ENCODE results near the gene MINDY4B. TPM values are rescaled to one million over a fixed set of nuclear protein-coding genes. Genes with fewer than 3 reads are reported as not detected.

The MINDY4B gene
- total RNA-seq, 2 donors from 2014 or later: not detected

- intact Hi-C loops (cut with DNase I): no loop called here
- TF ChIP-seq POLR2A (IDR thresholded peaks at IDR 0.05): no peak
- TF ChIP-seq CTCF (IDR thresholded peaks at IDR 0.05): no peak
- DNase-seq (no peak), ATAC-seq (no peak)
- Histone ChIP-seq H3K4me1 (no peaks in the 10 kb centered on the region), H3K9me3 (no peaks in the 10 kb centered on the region), H3K36me3 (replicated peaks in 1 of 2; ENCODE audit: insufficient read depth in 1 of 2, low read depth in 2 of 2) (no peaks in the 10 kb centered on the region), H3K4me3 (no peak overlapping the region), H3K27ac (no peak overlapping the region), H3K27me3 (no peaks in the 10 kb centered on the region)
- 83 to 90% methylated on average over 9 of the region's 9 CpGs for WGBS, 2 donors
These were observed 14.4 kb downstream of the MINDY4B start for GRCh38 chr3:150890831-150891230.

- H3K27ac ChIP-seq: no peak overlapping the region
- intact Hi-C loops (cut with DNase I): no loop called here
- no peak for DNase-seq
- no peaks in the 10 kb centered on the region for H3K27me3 ChIP-seq
- 69 to 77% methylated on average over 3 of the region's 3 CpGs for WGBS, 2 donors
- TF ChIP-seq POLR2A (IDR thresholded peaks at IDR 0.05): no peak
- no peak for TF ChIP-seq CTCF (IDR thresholded peaks at IDR 0.05)
- H3K4me1 ChIP-seq: no peaks in the 10 kb centered on the region
- ATAC-seq: no peak
- H3K36me3 ChIP-seq (replicated peaks in 1 of 2; ENCODE audit: insufficient read depth in 1 of 2, low read depth in 2 of 2): no peaks in the 10 kb centered on the region
- no peaks in the 10 kb centered on the region for H3K9me3 ChIP-seq
- H3K4me3 ChIP-seq: no peak overlapping the region
These were observed 14.9 kb downstream of the MINDY4B start for GRCh38 chr3:150890295-150890694.

GRCh38 chr3:150889106-150889505 is 16.1 kb downstream of the MINDY4B start:
- intact Hi-C loops (cut with DNase I): no loop called here
- Histone ChIP-seq H3K4me3 (no peak overlapping the region), H3K27ac (no peak overlapping the region), H3K36me3 (replicated peaks in 1 of 2; ENCODE audit: insufficient read depth in 1 of 2, low read depth in 2 of 2) (no peaks in the 10 kb centered on the region), H3K27me3 (no peaks in the 10 kb centered on the region), H3K4me1 (no peaks in the 10 kb centered on the region), H3K9me3 (no peaks in the 10 kb centered on the region)
- DNase-seq (no peak), ATAC-seq (no peak)
- TF ChIP-seq CTCF (IDR thresholded peaks at IDR 0.05) (no peak), POLR2A (IDR thresholded peaks at IDR 0.05) (no peak)
- 71 to 84% methylated on average over 6 of the region's 6 CpGs for WGBS, 2 donors

GRCh38 chr3:150887031-150887430 is 18.2 kb downstream of the MINDY4B start:
- ATAC-seq (no peak), DNase-seq (no peak)
- no peaks in the 10 kb centered on the region for H3K27me3 ChIP-seq
- TF ChIP-seq CTCF (IDR thresholded peaks at IDR 0.05): no peak
- no peak for TF ChIP-seq POLR2A (IDR thresholded peaks at IDR 0.05)
- no peak overlapping the region for H3K27ac ChIP-seq
- no peaks in the 10 kb centered on the region for H3K4me1 ChIP-seq
- no peaks in the 10 kb centered on the region for H3K9me3 ChIP-seq
- WGBS, 2 donors: 82 to 86% methylated on average over 2 of the region's 2 CpGs
- no peaks in the 10 kb centered on the region for H3K36me3 ChIP-seq (replicated peaks in 1 of 2; ENCODE audit: insufficient read depth in 1 of 2, low read depth in 2 of 2)
- intact Hi-C loops (cut with DNase I): no loop called here
- no peak overlapping the region for H3K4me3 ChIP-seq

- H3K4me3 ChIP-seq: no peak overlapping the region
- intact Hi-C loops (cut with DNase I): no loop called here
- no peak for ATAC-seq
These were observed 19.7 kb downstream of the MINDY4B start for GRCh38 chr3:150885535-150885934.

More at GRCh38 chr3:150885535-150885934, 19.7 kb downstream of the MINDY4B start:
- Histone ChIP-seq H3K27me3 (no peaks in the 10 kb centered on the region), H3K36me3 (replicated peaks in 1 of 2; ENCODE audit: insufficient read depth in 1 of 2, low read depth in 2 of 2) (no peaks in the 10 kb centered on the region), H3K27ac (no peak overlapping the region), H3K4me1 (no peaks in the 10 kb centered on the region), H3K9me3 (no peaks in the 10 kb centered on the region)
- WGBS, 2 donors: 64 to 69% methylated on average over 3 of the region's 3 CpGs
- TF ChIP-seq CTCF (IDR thresholded peaks at IDR 0.05): no peak
- no peak for TF ChIP-seq POLR2A (IDR thresholded peaks at IDR 0.05)
- no peak for DNase-seq
